SK-N-SH (cell line): ENCODE measurements around the gene PNPLA1. TPM values are rescaled to one million over a fixed set of nuclear protein-coding genes. Genes with fewer than 3 reads are reported as not detected.

Experiments
- CTCF ChIA-PET: fragments of 300-600, 350-600 bp; formaldehyde crosslinking; extraction: SDS; loops from one replicate; lab custom pipeline; 2021; lab: Yijun Ruan, JAX
- POLR2A ChIA-PET: fragments of 350-600 bp; sonication (Branson Sonifier 250); formaldehyde crosslinking; extraction: SDS; loops from one replicate; lab custom pipeline; 2020; ENCODE audit warnings: antibody characterized with exemption, inconsistent platforms; lab: Yijun Ruan, JAX
- DNase-seq: peaks from one replicate; pipeline ENCODE4 v3.0.0; 2012
- H2AFZ ChIP-seq: fragments of 200-600 bp; sonication (generic); 2 replicates; pipeline ENCODE4 v1.8.1; 2016; ENCODE audit warnings: antibody characterized with exemption, mild to moderate bottlenecking, low read depth
- H3F3A ChIP-seq: fragments of 200-600 bp; sonication (generic); replicated peaks from 2 replicates; pipeline ENCODE3; 2016; ENCODE audit warnings: antibody characterized with exemption, mild to moderate bottlenecking; ENCODE audit not compliant: insufficient read depth
- H3K27ac ChIP-seq, 2 experiments: fragments of 200-500 bp in 1 of 2; fragments of 200-600 bp in 1 of 2; sonication (Bioruptor generic) in 1 of 2; sonication (generic), shearing (Covaris generic) in 1 of 2; 2 replicates each; pipeline versions ENCODE4 v1.5.1 to v1.6.1; 2014 to 2016; ENCODE audit warnings: low read depth in 2 of 2, inconsistent platforms in 1 of 2, low read length in 1 of 2, mild to moderate bottlenecking in 1 of 2, mixed read lengths in 1 of 2
- H3K27me3 ChIP-seq: fragments of 200-600 bp; sonication (generic), shearing (Covaris generic); 2 replicates; pipeline ENCODE4 v1.6.1; 2016; ENCODE audit warnings: mixed run types; ENCODE audit not compliant: insufficient read depth
- H3K36me3 ChIP-seq, 2 experiments: fragments of 200-500 bp in 1 of 2; fragments of 200-600 bp in 1 of 2; sonication (Bioruptor generic) in 1 of 2; sonication (generic) in 1 of 2; replicated peaks in 1 of 2; 2 replicates each; pipeline versions ENCODE3 to v1.5.1; 2014 to 2016; ENCODE audit warnings: low read length in 1 of 2, mild to moderate bottlenecking in 1 of 2; ENCODE audit not compliant: insufficient read depth in 2 of 2, control insufficient read depth in 1 of 2
- H3K4me1 ChIP-seq, 2 experiments: fragments of 200-500 bp in 1 of 2; fragments of 200-600 bp in 1 of 2; sonication (Bioruptor generic) in 1 of 2; sonication (generic), shearing (Covaris generic) in 1 of 2; 2 replicates each; pipeline versions ENCODE4 v1.5.1 to v1.6.1; 2014 to 2016; ENCODE audit warnings: low read depth in 1 of 2, low read length in 1 of 2, mixed run types in 1 of 2; ENCODE audit not compliant: insufficient read depth in 2 of 2, control insufficient read depth in 1 of 2
- H3K4me2 ChIP-seq: fragments of 200-600 bp; sonication (generic), shearing (Covaris generic); 2 replicates; pipeline ENCODE4 v1.6.1; 2017; ENCODE audit warnings: mixed run types
- H3K4me3 ChIP-seq, 2 experiments: fragments of 200-500 bp in 1 of 2; fragments of 200-600 bp in 1 of 2; sonication (Bioruptor generic) in 1 of 2; sonication (generic), shearing (Covaris generic) in 1 of 2; 2 replicates each; pipeline versions ENCODE4 v1.5.1 to v1.8.1; 2014 to 2016; ENCODE audit warnings: low read depth in 2 of 2, inconsistent platforms in 1 of 2, low read length in 1 of 2, mild to moderate bottlenecking in 1 of 2, mixed read lengths in 1 of 2, moderate library complexity in 1 of 2
- H3K79me2 ChIP-seq: fragments of 200-600 bp; sonication (generic); 2 replicates; pipeline ENCODE4 v1.8.1; 2017; ENCODE audit warnings: mild to moderate bottlenecking; ENCODE audit not compliant: insufficient read depth
- H3K9ac ChIP-seq: fragments of 200-600 bp; sonication (generic); 2 replicates; pipeline ENCODE4 v1.6.1; 2017; ENCODE audit warnings: mixed run types
- H3K9me2 ChIP-seq: fragments of 200-600 bp; sonication (generic); 2 replicates; pipeline ENCODE4 v1.6.1; 2017; ENCODE audit warnings: mixed run types
- H3K9me3 ChIP-seq: fragments of 200-600 bp; sonication (generic); 2 replicates; pipeline ENCODE4 v1.6.1; 2017; ENCODE audit warnings: mixed run types, mild to moderate bottlenecking, moderate library complexity
- H4K20me1 ChIP-seq: fragments of 200-600 bp; sonication (generic); 2 replicates; pipeline ENCODE4 v1.6.1; 2017; ENCODE audit warnings: mild to moderate bottlenecking, mixed run types; ENCODE audit not compliant: insufficient read depth
- CHD2 ChIP-seq: fragments of 150-350 bp; IDR thresholded peaks from 2 replicates; pipeline ENCODE4 v1.6.1; 2018; ENCODE audit warnings: low read length; ENCODE audit not compliant: partially characterized antibody
- EP300 ChIP-seq, 2 experiments: IDR thresholded peaks; 2 replicates each; pipeline versions ENCODE4 v1.4.0 to v1.6.1; 2012; ENCODE audit warnings: borderline replicate concordance in 1 of 2, low read depth in 1 of 2, low read length in 1 of 2
- FOSL2 ChIP-seq: IDR thresholded peaks from 2 replicates; pipeline ENCODE4 v1.4.0; 2012; ENCODE audit warnings: low read depth, mild to moderate bottlenecking, moderate library complexity, borderline replicate concordance
- FOXJ3 ChIP-seq: sonication (generic); formaldehyde crosslinking; IDR thresholded peaks from 2 replicates; pipeline ENCODE4 v1.5.1; 2020; ENCODE audit warnings: mild to moderate bottlenecking, missing genetic modification reagents
- FOXM1 ChIP-seq: IDR thresholded peaks from 2 replicates; pipeline ENCODE4 v1.4.0; 2012; ENCODE audit warnings: low read depth, mild to moderate bottlenecking
- GABPA ChIP-seq: IDR thresholded peaks from 2 replicates; pipeline ENCODE4 v1.4.0; 2012; ENCODE audit warnings: low read depth, mild to moderate bottlenecking
- GATA2 ChIP-seq: sonication (generic); formaldehyde crosslinking; IDR thresholded peaks from 2 replicates; pipeline ENCODE4 v1.5.0; 2020; ENCODE audit warnings: mild to moderate bottlenecking, missing genetic modification reagents
- JUND ChIP-seq: IDR thresholded peaks from 2 replicates; pipeline ENCODE4 v1.4.0; 2012
- MAX ChIP-seq: IDR thresholded peaks from 2 replicates; pipeline ENCODE4 v1.4.0; 2012; ENCODE audit warnings: low read depth
- MEF2A ChIP-seq: IDR thresholded peaks from 2 replicates; pipeline ENCODE4 v1.4.0; 2012; ENCODE audit warnings: low read depth, borderline replicate concordance
- MXI1 ChIP-seq: IDR thresholded peaks from 2 replicates; pipeline ENCODE4 v1.6.1; 2012; ENCODE audit warnings: mild to moderate bottlenecking, low read depth, low read length, improper control_type of control experiment
- NFIC ChIP-seq: IDR thresholded peaks from 2 replicates; pipeline ENCODE4 v1.4.0; 2012; ENCODE audit warnings: borderline replicate concordance
- NRF1 ChIP-seq: IDR thresholded peaks from 2 replicates; pipeline ENCODE4 v1.6.1; 2012; ENCODE audit warnings: low read depth, mild to moderate bottlenecking, low read length
- PBX3 ChIP-seq: IDR thresholded peaks from 2 replicates; pipeline ENCODE4; 2012
- POLR2AphosphoS5 ChIP-seq: IDR thresholded peaks from 2 replicates; pipeline ENCODE4 v1.6.1; 2012; ENCODE audit warnings: low read depth, low read length
- RAD21 ChIP-seq: IDR thresholded peaks from 2 replicates; pipeline ENCODE4 v1.6.1; 2012; ENCODE audit warnings: mild to moderate bottlenecking, low read length
- RCOR1 ChIP-seq: fragments of 150-350 bp; IDR thresholded peaks from 2 replicates; pipeline ENCODE4 v1.6.1; 2017; ENCODE audit warnings: antibody characterized with exemption, low read length
- TEAD4 ChIP-seq: IDR thresholded peaks from 2 replicates; pipeline ENCODE4 v1.4.0; 2012; ENCODE audit warnings: mild to moderate bottlenecking, borderline replicate concordance; ENCODE audit not compliant: insufficient read depth
- YY1 ChIP-seq: IDR thresholded peaks from 2 replicates; pipeline ENCODE4 v1.4.0; 2012; ENCODE audit warnings: low read depth, mild to moderate bottlenecking
- WGBS: methylation state at CpG from one replicate; pipeline ENCODE4 v1.1.6; 2017; ENCODE audit warnings: low lambda C conversion rate; 5-methylcytosine and 5-hydroxymethylcytosine counted together
- polyA plus RNA-seq, 3 experiments: library from polyadenylated mRNA; depleted of rRNA; stranded (reverse); fragments of >200 nt; gene quantifications; 2 replicates each; pipeline ENCODE4 v1.2.3, GENCODE V29; 2012
- TF ChIP-seq, protein P1 (sequence below): IDR thresholded peaks from 2 replicates; pipeline ENCODE4 v1.6.1; 2012; ENCODE audit warnings: mild to moderate bottlenecking, low read depth, low read length, moderate library complexity
- TF ChIP-seq, protein P2 (sequence below): IDR thresholded peaks from 2 replicates; pipeline ENCODE4 v1.4.0; 2012; ENCODE audit warnings: low read depth, borderline replicate concordance

The PNPLA1 gene
- polyA plus RNA-seq, 1 of the 3 experiments (the other 2 are of a cell fraction) = not detected

DNA sequence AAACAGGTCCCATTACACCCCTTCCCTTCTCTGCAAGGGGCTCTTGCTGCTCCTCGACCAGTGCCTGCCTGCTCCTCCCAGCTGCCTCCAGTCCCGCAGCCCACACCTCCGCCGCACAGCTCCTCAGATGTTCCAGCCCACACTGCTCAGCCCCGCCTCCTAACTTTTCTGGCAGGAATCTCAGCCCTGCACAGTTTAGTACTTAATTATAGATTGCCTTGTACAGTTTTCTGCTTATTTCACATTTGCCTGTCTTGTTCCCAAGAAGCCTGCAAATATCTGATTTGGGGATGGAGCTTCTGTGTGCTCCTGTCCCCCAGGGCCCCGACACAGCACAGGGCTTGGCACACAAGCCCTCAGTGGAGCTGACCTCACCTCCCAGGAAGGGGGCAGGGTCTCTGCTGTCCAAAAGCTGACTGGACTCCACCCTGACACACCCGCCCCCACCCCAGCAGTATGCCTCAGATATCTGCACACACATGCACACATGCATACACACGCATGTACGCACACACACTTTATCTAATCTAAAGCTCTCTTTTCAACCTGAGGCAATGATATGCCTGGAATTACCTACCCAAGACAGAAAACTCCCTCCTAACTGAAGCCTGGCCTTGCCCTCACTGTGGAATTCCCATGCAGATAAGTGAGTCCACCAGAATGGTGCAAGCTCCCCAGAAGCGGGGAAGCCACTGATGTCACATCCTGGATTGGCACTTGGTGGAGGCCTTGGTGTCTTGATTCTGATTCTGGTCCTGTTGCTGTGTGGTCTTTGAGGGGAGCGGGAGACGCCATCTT lies 1.2 kb upstream of the PNPLA1 start:
- Histone ChIP-seq H3K4me1 (peaks cover 0 to 7% of the 10 kb centered on the region in 2 experiments; a peak in 1 of 4 replicates), H3K4me3 (no peak overlapping the region), H3K36me3 (no peaks in the 10 kb centered on the region), H4K20me1 (no peaks in the 10 kb centered on the region), H2AFZ (no peak overlapping the region), H3K4me2 (no peak overlapping the region), H3K9ac (no peak overlapping the region), H3K27ac (no peak overlapping the region), H3F3A (no peaks in the 10 kb centered on the region), H3K79me2 (no peaks in the 10 kb centered on the region), H3K9me3 (no peaks in the 10 kb centered on the region), H3K27me3 (no peaks in the 10 kb centered on the region), H3K9me2 (no peaks in the 10 kb centered on the region)
- no peak for TF ChIP-seq MAX
- no peak for TF ChIP-seq NFIC
- no peak for TF ChIP-seq MEF2A
- no peak for TF ChIP-seq CHD2
- no peak for TF ChIP-seq JUND
- TF ChIP-seq FOSL2 = no peak
- no peak for TF ChIP-seq RAD21
- TF ChIP-seq POLR2AphosphoS5 = no peak
- no peak for DNase-seq
- 87% methylated on average over 11 of the region's 12 CpGs for WGBS
- ChIA-PET CTCF (interaction anchor here (1.6 kb wide), 1 partner anchor 22 kb away, joined by 4 read pairs; no protein-coding TSS in a partner anchor), POLR2A (no interaction called here)

DNA sequence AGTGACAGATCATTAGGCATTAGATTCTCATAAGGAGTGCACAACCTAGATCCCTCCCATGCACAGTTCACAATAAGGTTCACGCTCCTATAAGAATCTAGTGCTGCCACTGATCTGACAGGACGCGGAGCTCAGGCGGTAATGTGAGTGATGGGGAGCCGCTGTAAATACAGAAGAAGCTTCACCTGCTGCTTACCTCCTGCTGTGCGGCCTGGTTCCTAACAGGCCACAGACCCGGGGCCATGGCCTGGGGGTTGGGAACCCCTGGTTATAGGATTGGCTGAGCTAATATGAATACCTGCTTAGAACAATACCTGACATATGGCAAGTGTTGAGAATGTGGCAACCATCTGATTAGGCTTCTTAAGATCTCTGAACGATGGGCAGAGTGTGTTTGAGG lies 2.4 kb downstream of the PNPLA1 start:
- no peak overlapping the region for H3K27ac ChIP-seq
- H4K20me1 ChIP-seq = no peaks in the 10 kb centered on the region
- no peak for TF ChIP-seq TEAD4
- TF ChIP-seq MXI1 = no peak
- TF ChIP-seq EP300 (IDR thresholded peaks at IDR 0.05; ENCODE audit: borderline replicate concordance in 1 of 2, low read depth in 1 of 2, low read length in 1 of 2) = no peak
- no peak for TF ChIP-seq FOXJ3 (CRISPR knock-in tag)
- no peak for TF ChIP-seq FOSL2
- TF ChIP-seq POLR2AphosphoS5 = no peak
- TF ChIP-seq YY1 = no peak
- TF ChIP-seq PBX3 = no peak
- TF ChIP-seq GATA2 (CRISPR knock-in tag) = no peak
- TF ChIP-seq RCOR1 = no peak
- no peak for TF ChIP-seq FOXM1
- TF ChIP-seq, protein P1, sequence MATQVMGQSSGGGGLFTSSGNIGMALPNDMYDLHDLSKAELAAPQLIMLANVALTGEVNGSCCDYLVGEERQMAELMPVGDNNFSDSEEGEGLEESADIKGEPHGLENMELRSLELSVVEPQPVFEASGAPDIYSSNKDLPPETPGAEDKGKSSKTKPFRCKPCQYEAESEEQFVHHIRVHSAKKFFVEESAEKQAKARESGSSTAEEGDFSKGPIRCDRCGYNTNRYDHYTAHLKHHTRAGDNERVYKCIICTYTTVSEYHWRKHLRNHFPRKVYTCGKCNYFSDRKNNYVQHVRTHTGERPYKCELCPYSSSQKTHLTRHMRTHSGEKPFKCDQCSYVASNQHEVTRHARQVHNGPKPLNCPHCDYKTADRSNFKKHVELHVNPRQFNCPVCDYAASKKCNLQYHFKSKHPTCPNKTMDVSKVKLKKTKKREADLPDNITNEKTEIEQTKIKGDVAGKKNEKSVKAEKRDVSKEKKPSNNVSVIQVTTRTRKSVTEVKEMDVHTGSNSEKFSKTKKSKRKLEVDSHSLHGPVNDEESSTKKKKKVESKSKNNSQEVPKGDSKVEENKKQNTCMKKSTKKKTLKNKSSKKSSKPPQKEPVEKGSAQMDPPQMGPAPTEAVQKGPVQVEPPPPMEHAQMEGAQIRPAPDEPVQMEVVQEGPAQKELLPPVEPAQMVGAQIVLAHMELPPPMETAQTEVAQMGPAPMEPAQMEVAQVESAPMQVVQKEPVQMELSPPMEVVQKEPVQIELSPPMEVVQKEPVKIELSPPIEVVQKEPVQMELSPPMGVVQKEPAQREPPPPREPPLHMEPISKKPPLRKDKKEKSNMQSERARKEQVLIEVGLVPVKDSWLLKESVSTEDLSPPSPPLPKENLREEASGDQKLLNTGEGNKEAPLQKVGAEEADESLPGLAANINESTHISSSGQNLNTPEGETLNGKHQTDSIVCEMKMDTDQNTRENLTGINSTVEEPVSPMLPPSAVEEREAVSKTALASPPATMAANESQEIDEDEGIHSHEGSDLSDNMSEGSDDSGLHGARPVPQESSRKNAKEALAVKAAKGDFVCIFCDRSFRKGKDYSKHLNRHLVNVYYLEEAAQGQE = no peak
- no peak for TF ChIP-seq NRF1
- no peak for TF ChIP-seq NFIC
- TF ChIP-seq, protein P2, sequence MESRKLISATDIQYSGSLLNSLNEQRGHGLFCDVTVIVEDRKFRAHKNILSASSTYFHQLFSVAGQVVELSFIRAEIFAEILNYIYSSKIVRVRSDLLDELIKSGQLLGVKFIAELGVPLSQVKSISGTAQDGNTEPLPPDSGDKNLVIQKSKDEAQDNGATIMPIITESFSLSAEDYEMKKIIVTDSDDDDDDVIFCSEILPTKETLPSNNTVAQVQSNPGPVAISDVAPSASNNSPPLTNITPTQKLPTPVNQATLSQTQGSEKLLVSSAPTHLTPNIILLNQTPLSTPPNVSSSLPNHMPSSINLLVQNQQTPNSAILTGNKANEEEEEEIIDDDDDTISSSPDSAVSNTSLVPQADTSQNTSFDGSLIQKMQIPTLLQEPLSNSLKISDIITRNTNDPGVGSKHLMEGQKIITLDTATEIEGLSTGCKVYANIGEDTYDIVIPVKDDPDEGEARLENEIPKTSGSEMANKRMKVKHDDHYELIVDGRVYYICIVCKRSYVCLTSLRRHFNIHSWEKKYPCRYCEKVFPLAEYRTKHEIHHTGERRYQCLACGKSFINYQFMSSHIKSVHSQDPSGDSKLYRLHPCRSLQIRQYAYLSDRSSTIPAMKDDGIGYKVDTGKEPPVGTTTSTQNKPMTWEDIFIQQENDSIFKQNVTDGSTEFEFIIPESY = no peak
- no peak for TF ChIP-seq GABPA
- TF ChIP-seq, all 33 proteins: peak for 0
- no peaks in the 10 kb centered on the region for H3K36me3 ChIP-seq
- H3K4me2 ChIP-seq = no peak overlapping the region
- no peak overlapping the region for H3K4me3 ChIP-seq
- H3K9ac ChIP-seq = no peak overlapping the region
- H2AFZ ChIP-seq = no peak overlapping the region
- WGBS = 73% methylated on average over 8 of the region's 8 CpGs
- CTCF ChIA-PET = interaction anchor here (0.6 to 1.9 kb wide), 3 partner anchors 14 to 281 kb away, joined by 3 to 10 read pairs (median 4); no protein-coding TSS in a partner anchor
- no peaks in the 10 kb centered on the region for H3F3A ChIP-seq
- H3K9me2 ChIP-seq = no peaks in the 10 kb centered on the region
- H3K9me3 ChIP-seq = no peaks in the 10 kb centered on the region
- 0 out of 2 replicates have a peak, but pooled peaks cover 3% of the 10 kb centered on the region for H3K27me3 ChIP-seq
- DNase-seq = no peak
- peaks cover 0 to 5% of the 10 kb centered on the region in 2 experiments; a peak in 1 of 4 replicates for H3K4me1 ChIP-seq
- POLR2A ChIA-PET = no interaction called here
- H3K79me2 ChIP-seq = no peaks in the 10 kb centered on the region
